GM23248 (cell line): Measurements from ENCODE around the gene FAM193A.

Experiments used
- EZH2 ChIP-seq: fragments of 200-600 bp; sonication (generic); IDR thresholded peaks from 2 replicates; pipeline ENCODE4 v1.6.1; 2018; ENCODE audit warnings: antibody characterized with exemption, mild to moderate bottlenecking; ENCODE audit not compliant: insufficient read depth, poor library complexity, severe bottlenecking
- EZH2phosphoT487 ChIP-seq: fragments of 200-600 bp; sonication (generic); IDR thresholded peaks from 2 replicates; pipeline ENCODE4 v1.6.1; 2018; ENCODE audit warnings: antibody characterized with exemption, moderate library complexity, mild to moderate bottlenecking, low read depth; ENCODE audit not compliant: insufficient read depth

DNA sequence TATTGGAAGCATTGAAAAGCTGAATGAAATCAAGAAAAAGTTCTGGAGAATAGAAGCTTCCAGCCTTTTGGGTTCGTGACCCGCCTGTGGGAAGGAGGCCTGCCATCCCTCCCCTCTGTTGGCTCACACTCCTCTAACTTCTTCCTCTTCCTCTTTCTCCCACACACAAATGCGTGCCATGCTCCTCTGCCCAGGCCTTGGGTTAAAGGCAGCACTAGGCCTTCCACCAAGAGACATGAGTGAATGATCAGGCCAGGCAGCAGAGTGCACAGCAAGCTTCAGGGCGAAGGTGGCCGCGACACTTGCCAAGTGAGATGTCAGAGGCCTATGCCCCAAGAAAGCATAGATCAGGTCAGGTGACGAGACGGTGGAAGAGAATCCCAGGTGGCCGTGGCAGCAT lies 38.4 kb downstream of the FAM193A start:
- TF ChIP-seq EZH2phosphoT487: no peak
- TF ChIP-seq EZH2: no peak
